Skin epidermis (tissue), 12 donors: ENCODE measurements around the gene GABBR2.

ENCODE experiments used
- H3K27ac ChIP-seq, 21 experiments: fragments of 200-600 bp; sonication (generic) in 11 of 21; one replicate each; pipeline ENCODE4 v1.5.0; 2020; ENCODE audit warnings: mild to moderate bottlenecking in 3 of 21, inconsistent platforms in 2 of 21, moderate library complexity in 2 of 21
- H3K4me3 ChIP-seq, 7 experiments: fragments of 200-600 bp; sonication (generic) in 2 of 7; one replicate each; pipeline ENCODE4 v1.5.0; 2020; ENCODE audit warnings: inconsistent platforms in 2 of 7, mild to moderate bottlenecking in 2 of 7, moderate library complexity in 1 of 7

The GABBR2 gene

GRCh38 chr9:98401140-98402018, 307.4 kb downstream of the GABBR2 start:
- Histone ChIP-seq H3K27ac (no peak overlapping the region), H3K4me3 (no peak overlapping the region)

- Histone ChIP-seq H3K4me3 (no peak overlapping the region), H3K27ac (no peak overlapping the region)
Measured at GRCh38 chr9:98399950-98400683, 308.6 kb downstream of the GABBR2 start.

GRCh38 chr9:98396656-98397055, 312.1 kb downstream of the GABBR2 start:
- no peak overlapping the region for H3K4me3 ChIP-seq
- no peak overlapping the region for H3K27ac ChIP-seq

- Histone ChIP-seq H3K27ac (no peak overlapping the region), H3K4me3 (no peak overlapping the region)
Measured at GRCh38 chr9:98396236-98396635, 312.5 kb downstream of the GABBR2 start.

GRCh38 chr9:98391867-98392266, 316.9 kb downstream of the GABBR2 start:
- Histone ChIP-seq H3K27ac (no peak overlapping the region), H3K4me3 (no peak overlapping the region)

GRCh38 chr9:98391406-98391805, 317.3 kb downstream of the GABBR2 start:
- Histone ChIP-seq H3K27ac (no peak overlapping the region), H3K4me3 (no peak overlapping the region)

- Histone ChIP-seq H3K4me3 (no peak overlapping the region), H3K27ac (no peak overlapping the region)
Measured at GRCh38 chr9:98385751-98386150, 323.0 kb downstream of the GABBR2 start.

- no peak overlapping the region for H3K27ac ChIP-seq
Measured at GRCh38 chr9:98383758-98384157, 325.0 kb downstream of the GABBR2 start.

GRCh38 chr9:98381311-98382103, 327.2 kb downstream of the GABBR2 start:
- Histone ChIP-seq H3K27ac (no peak overlapping the region), H3K4me3 (no peak overlapping the region)

More at GRCh38 chr9:98383758-98384157, 325.0 kb downstream of the GABBR2 start:
- H3K4me3 ChIP-seq = no peak overlapping the region

- Histone ChIP-seq H3K4me3 (no peak overlapping the region), H3K27ac (no peak overlapping the region)
Measured at GRCh38 chr9:98380065-98380681, 328.6 kb downstream of the GABBR2 start.

GRCh38 chr9:98379572-98379971, 329.2 kb downstream of the GABBR2 start:
- no peak overlapping the region for H3K4me3 ChIP-seq
- H3K27ac ChIP-seq = no peak overlapping the region

- Histone ChIP-seq H3K4me3 (no peak overlapping the region), H3K27ac (no peak overlapping the region)
Measured at GRCh38 chr9:98378794-98379193, 329.9 kb downstream of the GABBR2 start.

- no peak overlapping the region for H3K27ac ChIP-seq
Measured at GRCh38 chr9:98378206-98378780, 330.4 kb downstream of the GABBR2 start.

GRCh38 chr9:98375138-98375726, 333.5 kb downstream of the GABBR2 start:
- no peak overlapping the region for H3K4me3 ChIP-seq
- H3K27ac ChIP-seq = no peak overlapping the region

More at GRCh38 chr9:98378206-98378780, 330.4 kb downstream of the GABBR2 start:
- H3K4me3 ChIP-seq = no peak overlapping the region

GRCh38 chr9:98374385-98375051, 334.2 kb downstream of the GABBR2 start:
- H3K4me3 ChIP-seq = no peak overlapping the region
- H3K27ac ChIP-seq = no peak overlapping the region

- H3K4me3 ChIP-seq = no peak overlapping the region
- H3K27ac ChIP-seq = no peak overlapping the region
Measured at GRCh38 chr9:98373609-98374008, 335.1 kb downstream of the GABBR2 start.

GRCh38 chr9:98372077-98372836, 336.5 kb downstream of the GABBR2 start:
- H3K27ac ChIP-seq = no peak overlapping the region
- H3K4me3 ChIP-seq = no peak overlapping the region

GRCh38 chr9:98370976-98371315, 337.8 kb downstream of the GABBR2 start:
- H3K27ac ChIP-seq = no peak overlapping the region
- no peak overlapping the region for H3K4me3 ChIP-seq
